SKM-1 treated with dmso at 0.1 percent for 144 hours (cell line): ENCODE results near the gene SETD9.

Experiments used
- DNase-seq: peaks from one replicate; lab custom pipeline; 2025; ENCODE audit not compliant: unreplicated experiment; lab: John Stamatoyannopoulos, UW

SETD9 gene

GRCh38 chr5:56922922-56923321, 13.5 kb downstream of the SETD9 start:
- DNase-seq, result no peak

- no peak for DNase-seq
These were observed 24.9 kb downstream of the SETD9 start for GRCh38 chr5:56934325-56934724.

- DNase-seq, result no peak
These were observed 29.5 kb downstream of the SETD9 start for GRCh38 chr5:56938858-56939257.

GRCh38 chr5:56941981-56942380, 32.6 kb downstream of the SETD9 start:
- no peak for DNase-seq

- DNase-seq, result no peak
These were observed 37.7 kb downstream of the SETD9 start for GRCh38 chr5:56947052-56947451.

- peak; percentile 49 for DNase-seq
These were observed 41.3 kb downstream of the SETD9 start for GRCh38 chr5:56950626-56951125.

GRCh38 chr5:56951126-56951945, 41.9 kb downstream of the SETD9 start:
- DNase-seq, result no peak

GRCh38 chr5:56951946-56952691, 42.7 kb downstream of the SETD9 start, which contains the start of gene MIER3:
TSS of gene MIER3 (minus strand) at chr5:56952123. CDS start at chr5:56952102, 21 bp downstream.
- DNase-seq, result peak; percentile 61

GRCh38 chr5:56954262-56954661, 44.9 kb downstream of the SETD9 start:
- DNase-seq, result no peak

GRCh38 chr5:56958595-56958994, 49.2 kb downstream of the SETD9 start:
- DNase-seq, result no peak

GRCh38 chr5:56959326-56959725, 49.9 kb downstream of the SETD9 start:
- no peak for DNase-seq

- no peak for DNase-seq
These were observed 52.4 kb downstream of the SETD9 start for GRCh38 chr5:56961746-56962145.

GRCh38 chr5:56962286-56962685, 52.9 kb downstream of the SETD9 start:
- DNase-seq, result no peak

- DNase-seq, result no peak
These were observed 53.9 kb downstream of the SETD9 start for GRCh38 chr5:56963246-56963645.

- no peak for DNase-seq
These were observed 54.8 kb downstream of the SETD9 start for GRCh38 chr5:56964173-56964572.
